Activated CD8-positive, alpha-beta memory T cell treated with anti-CD3 and anti-CD28 coated beads for 36 hours (primary cell): ENCODE data around the gene PRKCI. TPM values are rescaled to one million over a fixed set of nuclear protein-coding genes. Genes with fewer than 3 reads are reported as not detected.
"Not testable (repeated sequence)": the region's sequence is repeated elsewhere in the genome, so short reads cannot be mapped to it uniquely, and the experiment has no call there.

Experiments used
- CTCF ChIA-PET: fragments of 350-600 bp; sonication (Branson Sonifier 250); formaldehyde crosslinking; loops from one replicate; lab custom pipeline; 2021; ENCODE audit warnings: antibody characterized with exemption; lab: Charles Lee
- POLR2A ChIA-PET: fragments of 350-600 bp; sonication (Branson Sonifier 250); formaldehyde crosslinking; loops from one replicate; lab custom pipeline; 2021; ENCODE audit warnings: antibody characterized with exemption; lab: Charles Lee
- total RNA-seq, 2 experiments: library from RNA; stranded (reverse); gene quantifications; one replicate each; pipeline ENCODE4 v1.2.3, GENCODE V29; 2021

The PRKCI gene
- total RNA-seq: 10 to 100 TPM; 19.6 to 22.5 TPM

- POLR2A ChIA-PET: interaction anchor here (0.5 kb wide), 1 partner anchor 175 kb away, joined by 10 read pairs; no protein-coding TSS in a partner anchor
- CTCF ChIA-PET: interaction anchor here (0.6 to 1.3 kb wide), 2 partner anchors 32 to 183 kb away, joined by 3 read pairs; no protein-coding TSS in a partner anchor
Measured at GRCh38 chr3:170221924-170222646, at the start of gene PRKCI. TSS of gene PRKCI (plus strand) at chr3:170222424. CDS start at chr3:170222670, 246 bp downstream.

- CTCF ChIA-PET: interaction anchor here (0.7 to 1.4 kb wide), 2 partner anchors 57 to 149 kb away, joined by 3 read pairs; no protein-coding TSS in a partner anchor
- POLR2A ChIA-PET: interaction anchor here (0.6 to 0.7 kb wide), 2 partner anchors 406 to 1282 kb away, joined by 3 to 4 read pairs; partner anchors contain the start of gene TNIK
Measured at GRCh38 chr3:170178651-170179050, 43.6 kb upstream of the PRKCI start.

GRCh38 chr3:170179432-170179831 lies 42.8 kb upstream of the PRKCI start:
- CTCF ChIA-PET: no interaction called here
- POLR2A ChIA-PET: interaction anchor here (0.7 kb wide), 1 partner anchor 407 kb away, joined by 3 read pairs; no protein-coding TSS in a partner anchor

GRCh38 chr3:170180079-170180907 lies 41.9 kb upstream of the PRKCI start:
- ChIA-PET POLR2A (interaction anchor here (2.8 kb wide), 1 partner anchor 8 kb away, joined by 15 read pairs; no protein-coding TSS in a partner anchor), CTCF (interaction anchor here (0.6 to 0.8 kb wide), 4 partner anchors 9 to 368 kb away, joined by 3 to 5 read pairs (median 3); partner anchors contain the start of genes LRRC34 and LRRIQ4)

- CTCF ChIA-PET: interaction anchor here (0.6 to 1.2 kb wide), 6 partner anchors 9 to 424 kb away, joined by 3 to 4 read pairs (median 3); partner anchors contain the start of genes LRRC34 and LRRIQ4
- POLR2A ChIA-PET: interaction anchor here (0.6 to 2.8 kb wide), 6 partner anchors 9 to 688 kb away, joined by 3 to 15 read pairs (median 4); partner anchors contain the start of gene SKIL
Measured at GRCh38 chr3:170180908-170181885, 41.0 kb upstream of the PRKCI start, which contains the start of gene PHC3. TSS of gene PHC3 (minus strand) at chr3:170181733. CDS start at chr3:170181715, 18 bp downstream.

DNA sequence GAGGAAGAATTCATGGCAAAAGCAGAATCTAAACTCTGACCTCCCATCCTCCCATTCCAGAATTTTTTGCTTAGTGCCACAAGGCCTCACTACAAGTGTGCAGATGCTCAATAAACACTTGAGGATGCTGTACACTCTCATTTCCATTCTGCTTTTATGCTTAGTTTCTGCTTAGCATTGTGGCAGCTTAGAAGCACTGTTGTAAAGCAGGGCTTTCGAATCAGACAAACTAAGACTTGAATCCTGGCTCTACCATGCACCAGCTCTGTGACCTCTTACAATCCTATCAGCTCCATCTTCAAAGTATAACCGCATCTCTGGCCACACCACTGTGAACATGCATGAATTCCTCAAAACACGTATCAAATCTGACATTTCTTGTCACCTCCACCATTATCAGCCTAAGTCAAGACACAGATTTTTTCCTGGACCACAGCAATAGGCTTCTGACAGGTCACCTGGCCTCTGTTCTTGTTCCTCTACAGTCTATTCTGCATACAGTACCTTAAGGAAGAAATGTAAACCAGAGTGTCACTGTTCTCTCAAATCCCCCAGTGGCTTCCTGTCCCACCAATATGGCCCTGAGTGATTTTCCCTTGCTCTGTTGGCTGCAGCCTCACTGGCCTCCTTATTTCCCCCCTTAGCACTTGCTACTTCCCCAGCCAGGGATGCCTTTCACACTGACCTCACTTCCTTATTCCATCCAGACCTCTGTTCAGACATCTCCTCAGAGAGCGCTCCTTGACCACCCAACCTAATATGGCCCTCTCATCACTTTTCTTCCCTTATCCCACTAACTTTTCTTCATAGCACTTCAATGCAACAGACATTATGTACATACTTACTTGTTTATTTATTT lies 32.6 kb upstream of the PRKCI start:
- CTCF ChIA-PET: interaction anchor here (1.2 to 1.5 kb wide), 3 partner anchors 12 to 225 kb away, joined by 3 to 7 read pairs (median 5); partner anchors contain the start of gene PRKCI
- POLR2A ChIA-PET: no interaction called here

GRCh38 chr3:170195759-170196158 lies 26.5 kb upstream of the PRKCI start:
- POLR2A ChIA-PET, CTCF ChIA-PET: not testable (repeated sequence)

GRCh38 chr3:170196833-170197232 lies 25.4 kb upstream of the PRKCI start:
- ChIA-PET POLR2A (no interaction called here), CTCF (no interaction called here)

GRCh38 chr3:170200987-170201386 lies 21.2 kb upstream of the PRKCI start:
- CTCF ChIA-PET: interaction anchor here (1.1 kb wide), 1 partner anchor 11 kb away, joined by 5 read pairs; no protein-coding TSS in a partner anchor
- POLR2A ChIA-PET: no interaction called here

- ChIA-PET CTCF (interaction anchor here (1.1 kb wide), 1 partner anchor 11 kb away, joined by 5 read pairs; no protein-coding TSS in a partner anchor), POLR2A (no interaction called here)
Measured at GRCh38 chr3:170201527-170201926, 20.7 kb upstream of the PRKCI start.

GRCh38 chr3:170203457-170203856 lies 18.8 kb upstream of the PRKCI start:
- CTCF ChIA-PET: no interaction called here
- POLR2A ChIA-PET: no interaction called here

DNA sequence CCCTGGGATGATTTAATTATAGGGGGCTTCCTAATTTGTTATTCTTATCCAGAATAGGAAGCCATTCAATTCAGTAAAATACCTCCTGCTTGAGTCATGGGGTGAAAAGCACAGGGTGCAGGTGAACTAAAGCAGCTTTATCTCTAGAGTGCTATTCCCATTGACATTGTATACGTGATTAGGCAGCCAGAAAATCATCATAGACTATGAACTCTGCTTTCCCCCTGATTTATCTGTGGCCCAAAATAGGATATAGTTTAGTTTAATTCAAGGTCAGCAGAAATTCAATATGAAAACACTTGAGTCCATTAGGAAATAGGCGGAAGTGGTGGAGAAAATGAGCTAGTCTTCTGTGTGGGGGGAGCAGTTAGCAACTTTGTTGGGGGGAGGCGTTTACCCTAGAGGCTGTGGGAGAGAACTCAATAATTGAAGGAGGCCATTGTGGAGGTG lies 18.2 kb upstream of the PRKCI start:
- POLR2A ChIA-PET: interaction anchor here (0.6 kb wide), 1 partner anchor 32 kb away, joined by 6 read pairs; no protein-coding TSS in a partner anchor
- CTCF ChIA-PET: interaction anchor here (0.6 kb wide), 1 partner anchor 382 kb away, joined by 3 read pairs; no protein-coding TSS in a partner anchor

GRCh38 chr3:170204509-170204908 lies 17.7 kb upstream of the PRKCI start:
- CTCF ChIA-PET: interaction anchor here (0.6 kb wide), 2 partner anchors 30 to 383 kb away, joined by 3 read pairs; no protein-coding TSS in a partner anchor
- POLR2A ChIA-PET: no interaction called here

DNA sequence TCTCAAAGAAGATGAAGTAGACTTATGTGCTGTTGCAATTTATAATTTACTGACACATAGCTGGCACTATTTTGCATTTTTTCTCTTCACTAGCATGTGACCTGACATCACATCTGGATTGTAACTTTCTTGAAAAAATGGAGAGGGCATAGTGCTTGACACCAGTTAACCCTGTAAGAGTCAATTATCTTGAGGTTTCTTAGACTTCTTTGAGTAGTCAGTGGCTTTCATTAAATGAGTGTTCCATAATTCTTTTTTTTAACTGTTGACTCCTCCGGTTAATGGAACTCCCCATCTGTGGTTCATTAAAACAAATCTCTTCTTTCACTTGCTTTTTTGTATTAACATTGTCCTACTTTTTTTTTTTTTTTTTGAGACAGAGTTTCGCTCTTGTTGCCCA lies 16.9 kb upstream of the PRKCI start:
- POLR2A ChIA-PET: no interaction called here

DNA sequence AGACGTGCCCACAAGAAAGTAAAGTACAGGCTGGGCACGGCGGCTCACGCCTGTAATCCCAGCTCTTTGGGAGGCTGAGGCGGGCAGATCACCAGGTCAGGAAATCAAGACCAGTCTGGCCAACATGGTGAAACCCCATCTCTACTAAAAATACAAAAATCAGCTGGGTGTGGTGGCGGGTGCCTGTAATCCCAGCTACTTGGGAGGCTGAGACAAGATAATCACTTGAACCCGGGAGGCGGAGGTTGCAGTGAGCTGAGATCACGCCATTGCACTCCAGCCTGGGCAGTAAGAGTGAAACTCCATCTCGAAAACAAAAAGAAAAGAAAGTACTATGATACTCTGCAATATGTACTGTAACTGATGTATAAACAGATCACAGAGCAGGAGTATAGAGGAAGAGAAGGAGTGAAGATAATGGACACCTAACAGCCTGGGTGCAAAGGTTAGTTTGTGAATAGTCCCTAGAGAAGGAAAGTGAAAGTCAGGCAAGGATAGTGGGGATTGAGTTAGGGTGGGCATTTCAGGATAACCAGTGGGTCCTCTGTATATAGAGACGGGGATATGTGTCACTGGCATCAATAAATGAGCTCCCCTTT lies 16.0 kb upstream of the PRKCI start:
- POLR2A ChIA-PET: not testable (repeated sequence)
- CTCF ChIA-PET: interaction anchor here (0.6 kb wide), 1 partner anchor 164 kb away, joined by 3 read pairs; no protein-coding TSS in a partner anchor

More for the DNA sequence above, 16.9 kb upstream of the PRKCI start:
- CTCF ChIA-PET: no interaction called here

- CTCF ChIA-PET: no interaction called here
- POLR2A ChIA-PET: no interaction called here
Measured at GRCh38 chr3:170207717-170208116, 14.5 kb upstream of the PRKCI start.
